Panc1 (cell line): ENCODE measurements around the gene CDK5R1. TPM values are rescaled to one million over a fixed set of nuclear protein-coding genes. Genes with fewer than 3 reads are reported as not detected.

ENCODE experiments used
- ATAC-seq: fragments of 200-7000 bp; cut with Tn5 transposase; 2 replicates; pipeline ENCODE4 v1.9.1; 2020; ENCODE audit warnings: mild to moderate bottlenecking, moderate library complexity
- BruUV-seq: library from RNA; stranded (reverse); fragments of 400-500 nt; replicated peaks from 2 replicates; lab custom pipeline; 2021; lab: Mats Ljungman, UMichigan
- CTCF ChIA-PET: fragments of 300-600 bp; sonication (Branson Sonifier 250); formaldehyde crosslinking; loops from one replicate; lab custom pipeline; 2022; ENCODE audit warnings: antibody characterized with exemption; lab: Charles Lee
- POLR2A ChIA-PET: fragments of 300-600 bp; sonication (Branson Sonifier 250); formaldehyde crosslinking; loops from one replicate; lab custom pipeline; 2022; ENCODE audit warnings: antibody characterized with exemption; lab: Charles Lee
- DNase-seq: peaks from one replicate; pipeline ENCODE4 v3.0.0-alpha.2; 2010; ENCODE audit warnings: low read depth, low spot score
- H3K27ac ChIP-seq: 2 replicates; pipeline ENCODE4 v1.5.1; 2011; ENCODE audit warnings: mild to moderate bottlenecking, low read length, inconsistent platforms
- H3K27me3 ChIP-seq: fragments of 200-500 bp; sonication (Bioruptor generic); 2 replicates; pipeline ENCODE4 v1.6.0; 2014; ENCODE audit warnings: low read length, inconsistent platforms; ENCODE audit not compliant: control insufficient read depth, insufficient read depth
- H3K36me3 ChIP-seq: fragments of 200-500 bp; sonication (Bioruptor generic); 2 replicates; pipeline ENCODE4 v1.5.1; 2014; ENCODE audit warnings: inconsistent platforms, mild to moderate bottlenecking, low read length, moderate library complexity; ENCODE audit not compliant: control insufficient read depth, insufficient read depth
- H3K4me1 ChIP-seq: 2 replicates; pipeline ENCODE4 v1.5.1; 2011; ENCODE audit warnings: inconsistent platforms, mild to moderate bottlenecking, low read length, moderate library complexity; ENCODE audit not compliant: control insufficient read depth, insufficient read depth
- H3K4me3 ChIP-seq, 2 experiments: 2 replicates each; pipeline ENCODE4 v1.5.1; 2011 to 2012; ENCODE audit warnings: low read depth in 2 of 2, low read length in 2 of 2, mild to moderate bottlenecking in 2 of 2, inconsistent platforms in 1 of 2, moderate library complexity in 1 of 2
- H3K9me3 ChIP-seq: fragments of 200-500 bp; sonication (Bioruptor generic); 2 replicates; pipeline ENCODE4 v1.5.1; 2014; ENCODE audit warnings: low read depth, mild to moderate bottlenecking, inconsistent platforms, low read length, moderate library complexity; ENCODE audit not compliant: control insufficient read depth, insufficient read depth
- CTCF ChIP-seq: fragments of 450-650 bp; IDR thresholded peaks from 2 replicates; pipeline ENCODE4 v1.5.1; 2017; ENCODE audit warnings: mild to moderate bottlenecking
- POLR2AphosphoS5 ChIP-seq: IDR thresholded peaks from 2 replicates; pipeline ENCODE4 v1.6.1; 2012; ENCODE audit warnings: mild to moderate bottlenecking, low read depth, low read length, moderate library complexity
- REST ChIP-seq, 2 experiments: IDR thresholded peaks; 2 replicates each; pipeline ENCODE4 v1.6.1; 2011 to 2012; ENCODE audit warnings: low read depth in 2 of 2, control low read depth in 1 of 2, low read length in 1 of 2, mild to moderate bottlenecking in 1 of 2, moderate library complexity in 1 of 2; ENCODE audit not compliant: insufficient read depth in 1 of 2
- SIN3A ChIP-seq: IDR thresholded peaks from 2 replicates; pipeline ENCODE4 v1.6.1; 2012; ENCODE audit warnings: low read depth, mild to moderate bottlenecking, low read length, moderate library complexity, borderline replicate concordance; ENCODE audit not compliant: insufficient read depth
- TCF7L2 ChIP-seq: IDR thresholded peaks from 2 replicates; pipeline ENCODE4 v1.6.1; 2011; ENCODE audit warnings: mild to moderate bottlenecking, low read depth, low read length, inconsistent platforms
- in situ Hi-C: cut with HindIII; loops from 2 replicates; pipeline ENCODE4 v1.10.0; 2016; ENCODE audit warnings: low sequenced_read_pairs, low pct_unique_long_range_greater_than_20kb
- intact Hi-C: fragments of 100-400 bp; cut with micrococcal nuclease; formaldehyde crosslinking; loops from one replicate; pipeline ENCODE4 v1.10.0; 2022; ENCODE audit not compliant: unreplicated experiment
- total RNA-seq: library from RNA; stranded (reverse); gene quantifications from one replicate; pipeline ENCODE4 v1.2.1, GENCODE V29; 2021; ENCODE audit not compliant: unreplicated experiment

The CDK5R1 gene
- total RNA-seq, 1 experiment from 2014 or later: 7.9 TPM

GRCh38 chr17:32516940-32517701, 30.3 kb downstream of the CDK5R1 start:
- DNase-seq: no peak
- Histone ChIP-seq H3K4me1 (peaks cover 8% of the 10 kb centered on the region; the same call in 1 of the 2 replicates), H3K27me3 (peaks cover 11% of the 10 kb centered on the region), H3K4me3 (no peak overlapping the region), H3K36me3 (no peaks in the 10 kb centered on the region), H3K9me3 (no peaks in the 10 kb centered on the region), H3K27ac (no peak overlapping the region)
- TF ChIP-seq REST (IDR thresholded peaks at IDR 0.05; ENCODE audit: insufficient read depth in 1 of 2, low read depth in 2 of 2, low read length in 1 of 2) (no peak), SIN3A (no peak), CTCF (no peak), POLR2AphosphoS5 (no peak), TCF7L2 (no peak)
- CTCF ChIA-PET: no interaction called here
- no TSS peak for BruUV-seq
- in situ Hi-C loops (no loop called here), intact Hi-C loops (no loop called here)
- ATAC-seq: no peak
- POLR2A ChIA-PET: no interaction called here

- intact Hi-C loops: no loop called here
- POLR2A ChIA-PET: no interaction called here
- DNase-seq (no peak), ATAC-seq (no peak)
- H3K4me1 ChIP-seq: peaks cover 8% of the 10 kb centered on the region; the same call in 1 of the 2 replicates
- H3K27me3 ChIP-seq: peaks cover 11% of the 10 kb centered on the region
- no TSS peak for BruUV-seq
- TF ChIP-seq REST (IDR thresholded peaks at IDR 0.05; ENCODE audit: insufficient read depth in 1 of 2, low read depth in 2 of 2, low read length in 1 of 2) (no peak), POLR2AphosphoS5 (no peak), CTCF (no peak), TCF7L2 (no peak), SIN3A (no peak)
- H3K27ac ChIP-seq: no peak overlapping the region
- H3K4me3 ChIP-seq: no peak overlapping the region
- in situ Hi-C loops: no loop called here
- H3K36me3 ChIP-seq: no peaks in the 10 kb centered on the region
- H3K9me3 ChIP-seq: no peaks in the 10 kb centered on the region
- CTCF ChIA-PET: no interaction called here
These were observed 31.2 kb downstream of the CDK5R1 start for GRCh38 chr17:32517982-32518381.
